GM12878 (cell line): ENCODE data around the gene PRR15L. TPM values are rescaled to one million over a fixed set of nuclear protein-coding genes. Genes with fewer than 3 reads are reported as not detected.

ENCODE experiments used
- BRCA1 ChIP-seq: IDR thresholded peaks from 2 replicates; pipeline ENCODE4 v1.6.1; 2011; ENCODE audit warnings: low read depth, low read length, improper control_type of control experiment
- CBFB ChIP-seq: IDR thresholded peaks from 2 replicates; pipeline ENCODE4 v1.6.1; 2016; ENCODE audit warnings: antibody characterized with exemption, low read depth
- CHD1 ChIP-seq: IDR thresholded peaks from 2 replicates; pipeline ENCODE4 v1.6.1; 2012; ENCODE audit warnings: low read depth, low read length, improper control_type of control experiment
- ESRRA ChIP-seq: IDR thresholded peaks from 2 replicates; pipeline ENCODE4 v1.6.1; 2012; ENCODE audit warnings: mild to moderate bottlenecking, low read length, improper control_type of control experiment
- EZH2 ChIP-seq: IDR thresholded peaks from 2 replicates; pipeline ENCODE4 v1.6.1; 2012; ENCODE audit warnings: low read depth, mild to moderate bottlenecking, control low read depth, inconsistent platforms, low read length, borderline replicate concordance; ENCODE audit not compliant: control insufficient read depth
- FOXM1 ChIP-seq: IDR thresholded peaks from 2 replicates; pipeline ENCODE4 v1.6.1; 2012; ENCODE audit warnings: low read depth, mild to moderate bottlenecking, inconsistent platforms, low read length, moderate library complexity
- HCFC1 ChIP-seq: fragments of 150-350 bp; IDR thresholded peaks from 2 replicates; pipeline ENCODE4 v1.6.1; 2014; ENCODE audit warnings: low read length
- IKZF2 ChIP-seq, 2 experiments: fragments of 450-650 bp; IDR thresholded peaks; 2 replicates each; pipeline ENCODE4 v1.6.1; 2017; ENCODE audit warnings: mild to moderate bottlenecking in 2 of 2, moderate library complexity in 2 of 2
- JUNB ChIP-seq: IDR thresholded peaks from 2 replicates; pipeline ENCODE4 v1.6.1; 2016; ENCODE audit warnings: antibody characterized with exemption, mild to moderate bottlenecking
- JUND ChIP-seq: IDR thresholded peaks from 2 replicates; pipeline ENCODE4 v1.6.1; 2012; ENCODE audit warnings: low read depth, mild to moderate bottlenecking, low read length, improper control_type of control experiment, moderate library complexity
- MTA3 ChIP-seq: IDR thresholded peaks from 2 replicates; pipeline ENCODE4 v1.6.1; 2012; ENCODE audit warnings: low read length, inconsistent platforms, borderline replicate concordance
- MXI1 ChIP-seq: fragments of 150-350 bp; IDR thresholded peaks from 2 replicates; pipeline ENCODE4 v1.6.1; 2011; ENCODE audit warnings: low read depth, mild to moderate bottlenecking, inconsistent platforms, low read length, improper control_type of control experiment
- NFXL1 ChIP-seq: fragments of 450-650 bp; IDR thresholded peaks from 2 replicates; pipeline ENCODE4 v1.6.1; 2017; ENCODE audit warnings: antibody characterized with exemption, mild to moderate bottlenecking, borderline replicate concordance
- NFYA ChIP-seq: IDR thresholded peaks from 2 replicates; pipeline ENCODE4 v1.6.1; 2011; ENCODE audit warnings: low read depth, mild to moderate bottlenecking, low read length, improper control_type of control experiment, borderline replicate concordance
- NR2C2 ChIP-seq: IDR thresholded peaks from 2 replicates; pipeline ENCODE4 v1.6.1; 2011; ENCODE audit warnings: borderline replicate concordance, low read depth; ENCODE audit not compliant: control insufficient read depth, insufficient read length
- RFX5 ChIP-seq: IDR thresholded peaks from 2 replicates; pipeline ENCODE4 v1.6.1; 2011; ENCODE audit warnings: low read depth, low read length, improper control_type of control experiment
- TARDBP ChIP-seq: IDR thresholded peaks from 2 replicates; pipeline ENCODE4 v1.6.1; 2016; ENCODE audit warnings: borderline replicate concordance
- TBL1XR1 ChIP-seq: IDR thresholded peaks from 2 replicates; pipeline ENCODE4 v1.6.1; 2012; ENCODE audit warnings: low read depth, low read length, improper control_type of control experiment
- TCF7 ChIP-seq: IDR thresholded peaks from 2 replicates; pipeline ENCODE4 v1.6.1; 2014; ENCODE audit warnings: antibody characterized with exemption, borderline replicate concordance
- ZNF274 ChIP-seq: IDR thresholded peaks from one replicate; pipeline ENCODE4 v1.8.0; 2011; ENCODE audit not compliant: insufficient read length, insufficient read depth
- polyA plus RNA-seq, 11 experiments: library from polyadenylated mRNA; depleted of rRNA in 4 of 11; unstranded in 6 of 11; stranded (reverse) in 5 of 11; fragments of >200 nt; fragmentation: Nextera tagmentation in 4 of 11; fragmentation: Illumina TruSeq in 1 of 11; extraction: Ambion mirVana in 4 of 11; extraction: Trizol in 1 of 11; gene quantifications; 1 replicate in 1 of 11; 2 replicates in 10 of 11; pipeline versions ENCODE4 v1.2.1 to v1.2.3, GENCODE V29; 2011 to 2016; ENCODE audit warnings: inconsistent platforms in 2 of 11, missing spikeins in 2 of 11, low read depth in 1 of 11
- total RNA-seq, 4 experiments: library from RNA; depleted of rRNA in 3 of 4; stranded (reverse); fragments of >200 nt in 3 of 4; fragmentation: Illumina TruSeq in 1 of 4; extraction: Trizol in 1 of 4; gene quantifications; 2 replicates each; pipeline versions ENCODE4 v1.2.1 to v1.2.3, GENCODE V29; 2013 to 2021
- TF ChIP-seq, protein P1 (sequence below): fragments of 450-650 bp; IDR thresholded peaks from 2 replicates; pipeline ENCODE4 v1.6.1; 2016; ENCODE audit warnings: mild to moderate bottlenecking
- TF ChIP-seq, protein P2 (sequence below): IDR thresholded peaks from 2 replicates; pipeline ENCODE4 v1.6.1; 2011; ENCODE audit warnings: low read depth, mild to moderate bottlenecking, low read length, moderate library complexity, borderline replicate concordance; ENCODE audit errors: extremely low read depth
- TF ChIP-seq, protein P3 (sequence below): IDR thresholded peaks from 2 replicates; pipeline ENCODE4 v1.6.1; 2012; ENCODE audit warnings: improper control_type of control experiment, low read depth, low read length; ENCODE audit not compliant: insufficient replicate concordance
- TF ChIP-seq, protein P4 (sequence below): fragments of 450-650 bp; IDR thresholded peaks from 2 replicates; pipeline ENCODE4 v1.6.1; 2018; ENCODE audit warnings: borderline replicate concordance, mild to moderate bottlenecking; ENCODE audit not compliant: partially characterized antibody

Gene PRR15L
- total and polyA plus RNA-seq, 10 of the 15 experiments (the other 5 are each of a cell fraction or from before 2014, with no cell fraction given): 0.11 to 0.18 TPM; not detected in 8

DNA sequence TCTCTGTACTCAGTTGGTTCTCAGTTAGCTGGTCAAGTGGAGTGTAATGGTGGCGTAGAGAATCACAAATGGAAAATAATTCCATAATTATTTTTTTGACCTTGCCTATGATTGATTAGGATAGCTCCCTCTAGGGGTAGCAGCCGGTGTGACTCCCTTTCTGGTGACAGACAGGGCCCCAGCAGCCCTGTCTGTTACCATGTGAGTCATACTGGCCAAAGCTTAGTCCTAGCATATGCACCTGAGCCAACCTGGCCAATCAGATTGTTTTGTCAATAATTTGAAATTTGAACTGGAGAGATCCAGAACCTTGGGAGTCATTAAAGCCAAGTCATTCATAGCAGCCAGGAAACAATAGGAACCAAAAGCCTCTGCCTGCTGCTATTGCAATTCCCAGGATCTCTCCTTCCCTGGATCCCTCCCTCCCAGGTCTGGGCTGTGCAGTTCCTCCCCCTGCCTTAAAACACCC, 10.7 kb downstream of the PRR15L start (continued):
- TF ChIP-seq, protein P1, sequence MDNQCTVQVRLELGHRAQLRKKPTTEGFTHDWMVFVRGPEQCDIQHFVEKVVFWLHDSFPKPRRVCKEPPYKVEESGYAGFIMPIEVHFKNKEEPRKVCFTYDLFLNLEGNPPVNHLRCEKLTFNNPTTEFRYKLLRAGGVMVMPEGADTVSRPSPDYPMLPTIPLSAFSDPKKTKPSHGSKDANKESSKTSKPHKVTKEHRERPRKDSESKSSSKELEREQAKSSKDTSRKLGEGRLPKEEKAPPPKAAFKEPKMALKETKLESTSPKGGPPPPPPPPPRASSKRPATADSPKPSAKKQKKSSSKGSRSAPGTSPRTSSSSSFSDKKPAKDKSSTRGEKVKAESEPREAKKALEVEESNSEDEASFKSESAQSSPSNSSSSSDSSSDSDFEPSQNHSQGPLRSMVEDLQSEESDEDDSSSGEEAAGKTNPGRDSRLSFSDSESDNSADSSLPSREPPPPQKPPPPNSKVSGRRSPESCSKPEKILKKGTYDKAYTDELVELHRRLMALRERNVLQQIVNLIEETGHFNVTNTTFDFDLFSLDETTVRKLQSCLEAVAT: no peak
- no peak for TF ChIP-seq NR2C2
- TF ChIP-seq CBFB: no peak
- no peak for TF ChIP-seq EZH2
- peak; percentile 48 for TF ChIP-seq JUNB
- TF ChIP-seq HCFC1: no peak
- no peak for TF ChIP-seq ESRRA
- TF ChIP-seq MXI1: no peak
- TF ChIP-seq, protein P2, sequence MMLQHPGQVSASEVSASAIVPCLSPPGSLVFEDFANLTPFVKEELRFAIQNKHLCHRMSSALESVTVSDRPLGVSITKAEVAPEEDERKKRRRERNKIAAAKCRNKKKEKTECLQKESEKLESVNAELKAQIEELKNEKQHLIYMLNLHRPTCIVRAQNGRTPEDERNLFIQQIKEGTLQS: no peak
- no peak for TF ChIP-seq IKZF2 (IDR thresholded peaks at IDR 0.05)
- peak; percentile 20 for TF ChIP-seq NFYA
- TF ChIP-seq, protein P3, sequence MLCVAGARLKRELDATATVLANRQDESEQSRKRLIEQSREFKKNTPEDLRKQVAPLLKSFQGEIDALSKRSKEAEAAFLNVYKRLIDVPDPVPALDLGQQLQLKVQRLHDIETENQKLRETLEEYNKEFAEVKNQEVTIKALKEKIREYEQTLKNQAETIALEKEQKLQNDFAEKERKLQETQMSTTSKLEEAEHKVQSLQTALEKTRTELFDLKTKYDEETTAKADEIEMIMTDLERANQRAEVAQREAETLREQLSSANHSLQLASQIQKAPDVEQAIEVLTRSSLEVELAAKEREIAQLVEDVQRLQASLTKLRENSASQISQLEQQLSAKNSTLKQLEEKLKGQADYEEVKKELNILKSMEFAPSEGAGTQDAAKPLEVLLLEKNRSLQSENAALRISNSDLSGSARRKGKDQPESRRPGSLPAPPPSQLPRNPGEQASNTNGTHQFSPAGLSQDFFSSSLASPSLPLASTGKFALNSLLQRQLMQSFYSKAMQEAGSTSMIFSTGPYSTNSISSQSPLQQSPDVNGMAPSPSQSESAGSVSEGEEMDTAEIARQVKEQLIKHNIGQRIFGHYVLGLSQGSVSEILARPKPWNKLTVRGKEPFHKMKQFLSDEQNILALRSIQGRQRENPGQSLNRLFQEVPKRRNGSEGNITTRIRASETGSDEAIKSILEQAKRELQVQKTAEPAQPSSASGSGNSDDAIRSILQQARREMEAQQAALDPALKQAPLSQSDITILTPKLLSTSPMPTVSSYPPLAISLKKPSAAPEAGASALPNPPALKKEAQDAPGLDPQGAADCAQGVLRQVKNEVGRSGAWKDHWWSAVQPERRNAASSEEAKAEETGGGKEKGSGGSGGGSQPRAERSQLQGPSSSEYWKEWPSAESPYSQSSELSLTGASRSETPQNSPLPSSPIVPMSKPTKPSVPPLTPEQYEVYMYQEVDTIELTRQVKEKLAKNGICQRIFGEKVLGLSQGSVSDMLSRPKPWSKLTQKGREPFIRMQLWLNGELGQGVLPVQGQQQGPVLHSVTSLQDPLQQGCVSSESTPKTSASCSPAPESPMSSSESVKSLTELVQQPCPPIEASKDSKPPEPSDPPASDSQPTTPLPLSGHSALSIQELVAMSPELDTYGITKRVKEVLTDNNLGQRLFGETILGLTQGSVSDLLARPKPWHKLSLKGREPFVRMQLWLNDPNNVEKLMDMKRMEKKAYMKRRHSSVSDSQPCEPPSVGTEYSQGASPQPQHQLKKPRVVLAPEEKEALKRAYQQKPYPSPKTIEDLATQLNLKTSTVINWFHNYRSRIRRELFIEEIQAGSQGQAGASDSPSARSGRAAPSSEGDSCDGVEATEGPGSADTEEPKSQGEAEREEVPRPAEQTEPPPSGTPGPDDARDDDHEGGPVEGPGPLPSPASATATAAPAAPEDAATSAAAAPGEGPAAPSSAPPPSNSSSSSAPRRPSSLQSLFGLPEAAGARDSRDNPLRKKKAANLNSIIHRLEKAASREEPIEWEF: no peak
- TF ChIP-seq, protein P4, sequence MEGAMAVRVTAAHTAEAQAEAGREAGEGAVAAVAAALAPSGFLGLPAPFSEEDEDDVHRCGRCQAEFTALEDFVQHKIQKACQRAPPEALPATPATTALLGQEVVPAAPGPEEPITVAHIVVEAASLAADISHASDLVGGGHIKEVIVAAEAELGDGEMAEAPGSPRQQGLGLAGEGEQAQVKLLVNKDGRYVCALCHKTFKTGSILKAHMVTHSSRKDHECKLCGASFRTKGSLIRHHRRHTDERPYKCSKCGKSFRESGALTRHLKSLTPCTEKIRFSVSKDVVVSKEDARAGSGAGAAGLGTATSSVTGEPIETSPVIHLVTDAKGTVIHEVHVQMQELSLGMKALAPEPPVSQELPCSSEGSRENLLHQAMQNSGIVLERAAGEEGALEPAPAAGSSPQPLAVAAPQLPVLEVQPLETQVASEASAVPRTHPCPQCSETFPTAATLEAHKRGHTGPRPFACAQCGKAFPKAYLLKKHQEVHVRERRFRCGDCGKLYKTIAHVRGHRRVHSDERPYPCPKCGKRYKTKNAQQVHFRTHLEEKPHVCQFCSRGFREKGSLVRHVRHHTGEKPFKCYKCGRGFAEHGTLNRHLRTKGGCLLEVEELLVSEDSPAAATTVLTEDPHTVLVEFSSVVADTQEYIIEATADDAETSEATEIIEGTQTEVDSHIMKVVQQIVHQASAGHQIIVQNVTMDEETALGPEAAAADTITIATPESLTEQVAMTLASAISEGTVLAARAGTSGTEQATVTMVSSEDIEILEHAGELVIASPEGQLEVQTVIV: no peak
- no peak for TF ChIP-seq RFX5
- no peak for TF ChIP-seq ZNF274
- TF ChIP-seq TCF7: no peak
- no peak for TF ChIP-seq CHD1
- TF ChIP-seq MTA3: no peak
- no peak for TF ChIP-seq FOXM1
- no peak for TF ChIP-seq TBL1XR1
- no peak for TF ChIP-seq JUND
- TF ChIP-seq NFXL1: no peak
- TF ChIP-seq TARDBP: no peak
- TF ChIP-seq BRCA1: no peak
